K562 (cell line): ENCODE results near the gene IRF3. TPM values are rescaled to one million over a fixed set of nuclear protein-coding genes. Genes with fewer than 3 reads are reported as not detected.

Experiments used
- ATAC-seq: fragments of 200-7000 bp; cut with Tn5 transposase; 3 replicates; pipeline ENCODE4 v1.9.1; 2020; ENCODE audit warnings: moderate library complexity
- BruUV-seq: library from RNA; stranded (reverse); fragments of 400-500 nt; replicated peaks from 2 replicates; lab custom pipeline; 2021; lab: Mats Ljungman, UMichigan
- CTCF ChIA-PET: fragments of 300-600 bp; formaldehyde crosslinking; extraction: SDS; loops from one replicate; lab custom pipeline; 2021; ENCODE audit warnings: low intra/inter-chr PET ratio; lab: Yijun Ruan, JAX
- POLR2A ChIA-PET: fragments of 300-600, 350-650 bp; sonication (Branson Sonifier 250); formaldehyde crosslinking; extraction: SDS; loops from one replicate; lab custom pipeline; 2021; ENCODE audit warnings: antibody characterized with exemption, inconsistent platforms; lab: Yijun Ruan, JAX
- DNase-seq, 4 experiments: peaks; one replicate each; pipeline versions ENCODE4 v3.0.0 to v3.0.0-alpha.2; 2011 to 2018; ENCODE audit warnings: low spot score in 3 of 4, mixed read lengths in 3 of 4; ENCODE audit errors: extremely low read depth in 1 of 4
- FAIRE-seq: peaks from 2 replicates; lab custom pipeline; 2011; peaks lifted over from hg19 to GRCh38; lab: Jason Lieb, UNC
- H2AFZ ChIP-seq: 2 replicates; pipeline ENCODE4 v1.6.0; 2011; ENCODE audit warnings: low read depth, low read length, control low read depth, inconsistent platforms
- H3K27ac ChIP-seq: fragments of 200-600 bp; 3 replicates; pipeline ENCODE4 v1.8.0; 2011; ENCODE audit warnings: low read depth, mild to moderate bottlenecking, control low read depth, inconsistent platforms, low read length, moderate library complexity, mixed read lengths; ENCODE audit errors: extremely low read depth
- H3K27me3 ChIP-seq, 2 experiments: fragments of 300-600 bp in 1 of 2; 2 replicates in 1 of 2; 3 replicates in 1 of 2; pipeline versions ENCODE4 v1.6.0 to v1.8.0; 2011; ENCODE audit warnings: inconsistent platforms in 2 of 2, low read length in 2 of 2, mild to moderate bottlenecking in 1 of 2, mixed read lengths in 1 of 2, moderate library complexity in 1 of 2; ENCODE audit not compliant: control insufficient read depth in 2 of 2, insufficient read depth in 2 of 2
- H3K36me3 ChIP-seq: fragments of 300-600 bp; 3 replicates; pipeline ENCODE4 v1.8.0; 2011; ENCODE audit warnings: mild to moderate bottlenecking, low read length, inconsistent platforms; ENCODE audit not compliant: control insufficient read depth, insufficient read depth
- H3K4me1 ChIP-seq, 2 experiments: fragments of 200-600 bp in 1 of 2; replicated peaks in 1 of 2; 2 replicates in 1 of 2; 3 replicates in 1 of 2; pipeline versions ENCODE4 v1.5.1 to v1.8.0; 2011; ENCODE audit warnings: inconsistent platforms in 2 of 2, low read length in 2 of 2, mild to moderate bottlenecking in 1 of 2, mixed read lengths in 1 of 2, moderate library complexity in 1 of 2; ENCODE audit not compliant: control insufficient read depth in 2 of 2, insufficient read depth in 2 of 2
- H3K4me2 ChIP-seq: 2 replicates; pipeline ENCODE4 v1.6.1; 2011; ENCODE audit warnings: low read length, control low read depth, inconsistent platforms, mixed read lengths; ENCODE audit not compliant: insufficient read depth
- H3K4me3 ChIP-seq: fragments of 200-600 bp; sonication (generic), shearing (Covaris generic); 2 replicates; pipeline ENCODE4 v1.5.1; 2016; ENCODE audit warnings: control low read depth, inconsistent platforms
- H3K79me2 ChIP-seq: fragments of 200-600 bp; 3 replicates; pipeline ENCODE4 v1.8.0; 2011; ENCODE audit warnings: low read length, inconsistent platforms; ENCODE audit not compliant: control insufficient read depth, insufficient read depth
- H3K9ac ChIP-seq, 2 experiments: 2 replicates each; pipeline versions ENCODE4 v1.6.0 to v1.6.1; 2011; ENCODE audit warnings: low read depth in 2 of 2, low read length in 2 of 2, control low read depth in 1 of 2, inconsistent platforms in 1 of 2, mild to moderate bottlenecking in 1 of 2, mixed read lengths in 1 of 2; ENCODE audit not compliant: insufficient read depth in 1 of 2
- H3K9me1 ChIP-seq: one replicate; pipeline ENCODE4 v1.6.0; 2011; ENCODE audit warnings: inconsistent platforms, mild to moderate bottlenecking, low read length, moderate library complexity; ENCODE audit not compliant: control insufficient read depth, insufficient read depth
- H3K9me3 ChIP-seq: replicated peaks from 2 replicates; pipeline ENCODE4 v1.5.1; 2011; ENCODE audit warnings: low read depth, low read length, inconsistent platforms; ENCODE audit not compliant: control insufficient read depth, insufficient read depth
- H4K20me1 ChIP-seq: replicated peaks from 2 replicates; pipeline ENCODE4 v1.6.1; 2011; ENCODE audit warnings: low read length, inconsistent platforms, mixed read lengths; ENCODE audit not compliant: control insufficient read depth, insufficient read depth
- ATF7 ChIP-seq: fragments of 450-650 bp; IDR thresholded peaks from 2 replicates; pipeline ENCODE4 v1.7.1; 2014; ENCODE audit warnings: mild to moderate bottlenecking, moderate library complexity
- CHD2 ChIP-seq: IDR thresholded peaks from 2 replicates; pipeline ENCODE4 v1.6.1; 2011; ENCODE audit warnings: low read depth, low read length
- DACH1 ChIP-seq: fragments of 450-650 bp; IDR thresholded peaks from 2 replicates; pipeline ENCODE4 v1.6.1; 2018; ENCODE audit not compliant: partially characterized antibody
- FOSL1 ChIP-seq: fragments of 200-800 bp; sonication (Bioruptor generic); conservative IDR thresholded peaks from 2 replicates; pipeline ENCODE4 v1.6.1; 2016; ENCODE audit warnings: missing genetic modification characterization, missing compliant biosample characterization
- NELFE ChIP-seq: IDR thresholded peaks from 2 replicates; pipeline ENCODE4 v1.6.1; 2011; ENCODE audit warnings: mild to moderate bottlenecking; ENCODE audit not compliant: insufficient read depth, insufficient read length
- NR1H2 ChIP-seq: sonication (generic); formaldehyde crosslinking; IDR thresholded peaks from 2 replicates; pipeline ENCODE4 v1.4.0; 2020; ENCODE audit warnings: mild to moderate bottlenecking, missing genetic modification reagents
- RBFOX2 ChIP-seq: fragments of 200-400 bp; formaldehyde crosslinking; IDR thresholded peaks from 2 replicates; pipeline ENCODE4 v1.6.1; 2017; ENCODE audit warnings: low read depth, mild to moderate bottlenecking, low read length, moderate library complexity
- STAG1 ChIP-seq: sonication (generic); formaldehyde crosslinking; IDR thresholded peaks from 2 replicates; pipeline ENCODE4 v1.5.0; 2020; ENCODE audit warnings: missing genetic modification reagents, borderline replicate concordance
- TSC22D4 ChIP-seq: fragments of 450-650 bp; IDR thresholded peaks from 2 replicates; pipeline ENCODE4 v1.6.1; 2016; ENCODE audit warnings: missing genetic modification characterization, missing biosample characterization, control low read depth
- ZBTB33 ChIP-seq: sonication (generic); formaldehyde crosslinking; IDR thresholded peaks from 2 replicates; pipeline ENCODE4 v1.8.1; 2023; ENCODE audit warnings: mild to moderate bottlenecking, missing genetic modification reagents
- ZNF197 ChIP-seq: fragments of 200-800 bp; sonication (Bioruptor generic); IDR thresholded peaks from 2 replicates; pipeline ENCODE4 v1.6.1; 2016; ENCODE audit warnings: low read depth, missing genetic modification characterization, missing compliant biosample characterization
- ZNF239 ChIP-seq: fragments of 250-450 bp; sonication (Bioruptor Pico); IDR thresholded peaks from 2 replicates; pipeline ENCODE4 v1.4.0; 2020; ENCODE audit warnings: mild to moderate bottlenecking
- ZNF436 ChIP-seq: fragments of 250-450, 450-650 bp; sonication (Bioruptor Pico); formaldehyde crosslinking; IDR thresholded peaks from 2 replicates; pipeline ENCODE4 v1.7.0; 2020; ENCODE audit warnings: mild to moderate bottlenecking
- ZNF76 ChIP-seq: fragments of 250-450 bp; sonication (Bioruptor Pico); IDR thresholded peaks from 2 replicates; pipeline ENCODE4 v1.4.0; 2020; ENCODE audit warnings: mild to moderate bottlenecking, moderate library complexity, borderline replicate concordance
- WGBS: fragments of 100-300 bp; shearing (Covaris generic); methylation state at CpG from one replicate; pipeline ENCODE4 v1.1.6; 2016; ENCODE audit warnings: low coverage, mixed read lengths; ENCODE audit not compliant: insufficient coverage; ENCODE audit errors: missing lambda C conversion rate; 5-methylcytosine and 5-hydroxymethylcytosine counted together
- in situ Hi-C: fragments of 300-500 bp; cut with MboI; formaldehyde crosslinking; loops from 4 replicates; pipeline ENCODE4 v1.15.0; 2018; ENCODE audit warnings: inconsistent platforms, mixed read lengths
- intact Hi-C: fragments of 100-400 bp; cut with micrococcal nuclease; formaldehyde crosslinking; loops from 2 replicates; pipeline ENCODE4 v1.14.2; 2022
- polyA plus RNA-seq, 8 experiments: library from polyadenylated mRNA; depleted of rRNA in 4 of 8; stranded (reverse) in 5 of 8; unstranded in 3 of 8; fragments of >200 nt; fragmentation: Nextera tagmentation in 2 of 8; fragmentation: Illumina TruSeq in 1 of 8; extraction: Ambion mirVana in 2 of 8; extraction: Trizol in 1 of 8; gene quantifications; 2 replicates each; pipeline versions ENCODE4 v1.2.1 to v1.2.3, GENCODE V29; 2011 to 2014; ENCODE audit warnings: inconsistent platforms in 1 of 8, missing spikeins in 1 of 8
- total RNA-seq, 7 experiments: library from RNA; depleted of rRNA in 6 of 7; stranded (reverse); fragments of >200 nt in 6 of 7; fragmentation: Illumina TruSeq in 2 of 7; extraction: Trizol in 2 of 7; gene quantifications; 2 replicates each; pipeline versions ENCODE4 v1.2.1 to v1.2.3, GENCODE V29; 2011 to 2021; ENCODE audit warnings: low replicate concordance in 1 of 7
- TF ChIP-seq, protein P1 (sequence below): fragments of 250-450 bp; sonication (Bioruptor Pico); IDR thresholded peaks from 2 replicates; pipeline ENCODE4 v1.4.0; 2020; ENCODE audit warnings: mild to moderate bottlenecking, moderate library complexity

Gene IRF3
- total and polyA plus RNA-seq, 9 of the 15 experiments (the other 6 are each of a cell fraction or from before 2014, with no cell fraction given): 7.5 to 145 (median 65.4) TPM

GRCh38 chr19:49651820-49652550, 13.7 kb downstream of the IRF3 start:
- H3K9me1 ChIP-seq: no peaks in the 10 kb centered on the region
- TF ChIP-seq, protein P1, sequence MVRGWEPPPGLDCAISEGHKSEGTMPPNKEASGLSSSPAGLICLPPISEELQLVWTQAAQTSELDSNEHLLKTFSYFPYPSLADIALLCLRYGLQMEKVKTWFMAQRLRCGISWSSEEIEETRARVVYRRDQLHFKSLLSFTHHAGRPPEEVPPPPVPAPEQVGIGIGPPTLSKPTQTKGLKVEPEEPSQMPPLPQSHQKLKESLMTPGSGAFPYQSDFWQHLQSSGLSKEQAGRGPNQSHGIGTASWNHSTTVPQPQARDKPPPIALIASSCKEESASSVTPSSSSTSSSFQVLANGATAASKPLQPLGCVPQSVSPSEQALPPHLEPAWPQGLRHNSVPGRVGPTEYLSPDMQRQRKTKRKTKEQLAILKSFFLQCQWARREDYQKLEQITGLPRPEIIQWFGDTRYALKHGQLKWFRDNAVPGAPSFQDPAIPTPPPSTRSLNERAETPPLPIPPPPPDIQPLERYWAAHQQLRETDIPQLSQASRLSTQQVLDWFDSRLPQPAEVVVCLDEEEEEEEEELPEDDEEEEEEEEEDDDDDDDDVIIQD (CRISPR knock-in tag): no peak
- TF ChIP-seq ZNF197 (no peak), ZNF436 (CRISPR knock-in tag) (no peak), CHD2 (no peak), ZNF239 (no peak), ZNF76 (CRISPR knock-in tag) (no peak), ATF7 (no peak), NR1H2 (CRISPR knock-in tag) (no peak), DACH1 (no peak), FOSL1 (no peak), STAG1 (CRISPR knock-in tag) (no peak), ZBTB33 (CRISPR knock-in tag) (peak; percentile 78; the same call in 1 of the 2 replicates), TSC22D4 (tag) (no peak), NELFE (no peak), RBFOX2 (0 out of 2 replicates have a peak, but pooled peaks have one; percentile 5)
- H3K27ac ChIP-seq: no peak overlapping the region
- H3K4me2 ChIP-seq: no peak overlapping the region
- peaks cover 79% of the 10 kb centered on the region; the same call in 2 of the 3 replicates for H3K36me3 ChIP-seq
- no peaks in the 10 kb centered on the region for H3K27me3 ChIP-seq
- no CpG with 5 or more reads among the region's 110 CpGs for WGBS
- DNase-seq (no peak), ATAC-seq (no peak), FAIRE-seq (no peak)
- peaks cover 0 to 3% of the 10 kb centered on the region in 2 experiments; a peak in 2 of 5 replicates for H3K4me1 ChIP-seq
- no peak overlapping the region for H3K4me3 ChIP-seq
- H3K79me2 ChIP-seq: peaks cover 4% of the 10 kb centered on the region; the same call in 1 of the 3 replicates
- no peak overlapping the region for H3K9ac ChIP-seq
- BruUV-seq: no TSS peak
- H3K9me3 ChIP-seq: no peaks in the 10 kb centered on the region; the same call in 1 of the 2 replicates
- POLR2A ChIA-PET: no interaction called here
- CTCF ChIA-PET: no interaction called here
- in situ Hi-C loops: no loop called here
- 0 out of 2 replicates have a peak, but pooled peaks cover 4% of the 10 kb centered on the region for H4K20me1 ChIP-seq
- H2AFZ ChIP-seq: no peak overlapping the region
- intact Hi-C loops: no loop called here
